ENCODE data around the gene AP2M1. TPM values are rescaled to one million over a fixed set of nuclear protein-coding genes. Genes with fewer than 3 reads are reported as not detected.

AP2M1 gene
- total RNA-seq, 3 donors from 2014 or later (not counting 1 experiment from before 2014, with no cell fraction given), result 157 to 188 (median 168) TPM

GRCh38 chr3:184211297-184211696, 36.6 kb downstream of the AP2M1 start:
- no peaks in the 10 kb centered on the region for H3K27me3 ChIP-seq (ENCODE audit: control insufficient read depth, insufficient read depth, low read length)
- no peaks in the 10 kb centered on the region for H3K9me3 ChIP-seq (ENCODE audit: control insufficient read depth, insufficient read depth, low read length)
- WGBS (ENCODE audit: insufficient coverage), result 88% methylated on average over 4 of the region's 5 CpGs
- intact Hi-C loops (cut with micrococcal nuclease), result no loop called here
- no peak overlapping the region for H3K4me3 ChIP-seq (ENCODE audit: low read length)
- H3K4me1 Mint-ChIP-seq, result no peaks in the 10 kb centered on the region
- H3K9me3 Mint-ChIP-seq, result no peaks in the 10 kb centered on the region
- H3K27ac ChIP-seq (ENCODE audit: low read length), result no peak overlapping the region
- no peaks in the 10 kb centered on the region for H3K4me1 ChIP-seq (ENCODE audit: control insufficient read depth, insufficient read depth, low read length)
- no peaks in the 10 kb centered on the region for H3K36me3 ChIP-seq (ENCODE audit: control insufficient read depth, insufficient read depth, low read length)
- ATAC-seq (no peak), DNase-seq (no peak)
- H3K27ac Mint-ChIP-seq, result no peak overlapping the region
- H3K4me3 Mint-ChIP-seq, result no peak overlapping the region
- TF ChIP-seq, protein P1, sequence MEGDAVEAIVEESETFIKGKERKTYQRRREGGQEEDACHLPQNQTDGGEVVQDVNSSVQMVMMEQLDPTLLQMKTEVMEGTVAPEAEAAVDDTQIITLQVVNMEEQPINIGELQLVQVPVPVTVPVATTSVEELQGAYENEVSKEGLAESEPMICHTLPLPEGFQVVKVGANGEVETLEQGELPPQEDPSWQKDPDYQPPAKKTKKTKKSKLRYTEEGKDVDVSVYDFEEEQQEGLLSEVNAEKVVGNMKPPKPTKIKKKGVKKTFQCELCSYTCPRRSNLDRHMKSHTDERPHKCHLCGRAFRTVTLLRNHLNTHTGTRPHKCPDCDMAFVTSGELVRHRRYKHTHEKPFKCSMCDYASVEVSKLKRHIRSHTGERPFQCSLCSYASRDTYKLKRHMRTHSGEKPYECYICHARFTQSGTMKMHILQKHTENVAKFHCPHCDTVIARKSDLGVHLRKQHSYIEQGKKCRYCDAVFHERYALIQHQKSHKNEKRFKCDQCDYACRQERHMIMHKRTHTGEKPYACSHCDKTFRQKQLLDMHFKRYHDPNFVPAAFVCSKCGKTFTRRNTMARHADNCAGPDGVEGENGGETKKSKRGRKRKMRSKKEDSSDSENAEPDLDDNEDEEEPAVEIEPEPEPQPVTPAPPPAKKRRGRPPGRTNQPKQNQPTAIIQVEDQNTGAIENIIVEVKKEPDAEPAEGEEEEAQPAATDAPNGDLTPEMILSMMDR (IDR thresholded peaks at IDR 0.05), result no peak
- H3K27me3 Mint-ChIP-seq (ENCODE audit: low read depth in 2 of 2), result peaks cover 12 to 17% of the 10 kb centered on the region in 2 donors
- H3K36me3 Mint-ChIP-seq, result no peaks in the 10 kb centered on the region

- H3K9me3 ChIP-seq (ENCODE audit: control insufficient read depth, insufficient read depth, low read length), result no peaks in the 10 kb centered on the region
- DNase-seq, result no peak
- no peaks in the 10 kb centered on the region for H3K4me1 Mint-ChIP-seq
- H3K27ac Mint-ChIP-seq, result no peak overlapping the region
- H3K4me3 ChIP-seq (ENCODE audit: low read length), result no peak overlapping the region
- 91% methylated on average over 5 of the region's 5 CpGs for WGBS (ENCODE audit: insufficient coverage)
- peaks cover 7 to 12% of the 10 kb centered on the region in 2 donors for H3K27me3 Mint-ChIP-seq (ENCODE audit: low read depth in 2 of 2)
- intact Hi-C loops (cut with micrococcal nuclease), result no loop called here
- no peak for ATAC-seq
- H3K36me3 ChIP-seq (ENCODE audit: control insufficient read depth, insufficient read depth, low read length), result no peaks in the 10 kb centered on the region
- H3K27ac ChIP-seq (ENCODE audit: low read length), result no peak overlapping the region
- TF ChIP-seq, protein P1 (IDR thresholded peaks at IDR 0.05), result no peak
- H3K4me1 ChIP-seq (ENCODE audit: control insufficient read depth, insufficient read depth, low read length), result no peaks in the 10 kb centered on the region
- H3K9me3 Mint-ChIP-seq, result no peaks in the 10 kb centered on the region
- no peaks in the 10 kb centered on the region for H3K36me3 Mint-ChIP-seq
- H3K27me3 ChIP-seq (ENCODE audit: control insufficient read depth, insufficient read depth, low read length), result no peaks in the 10 kb centered on the region
- H3K4me3 Mint-ChIP-seq, result no peak overlapping the region
These were observed 37.1 kb downstream of the AP2M1 start for GRCh38 chr3:184211718-184212117.

- no peaks in the 10 kb centered on the region for H3K9me3 Mint-ChIP-seq
- no peaks in the 10 kb centered on the region for H3K36me3 ChIP-seq (ENCODE audit: control insufficient read depth, insufficient read depth, low read length)
- H3K27me3 ChIP-seq (ENCODE audit: control insufficient read depth, insufficient read depth, low read length), result no peaks in the 10 kb centered on the region
- no peak overlapping the region for H3K27ac ChIP-seq (ENCODE audit: low read length)
- no peaks in the 10 kb centered on the region for H3K4me1 Mint-ChIP-seq
- no peak overlapping the region for H3K27ac Mint-ChIP-seq
- DNase-seq, result no peak
- no peaks in the 10 kb centered on the region for H3K4me1 ChIP-seq (ENCODE audit: control insufficient read depth, insufficient read depth, low read length)
- H3K9me3 ChIP-seq (ENCODE audit: control insufficient read depth, insufficient read depth, low read length), result no peaks in the 10 kb centered on the region
- ATAC-seq, result no peak
- H3K27me3 Mint-ChIP-seq (ENCODE audit: low read depth in 2 of 2), result peaks cover 7 to 15% of the 10 kb centered on the region in 2 donors
- TF ChIP-seq, protein P1 (IDR thresholded peaks at IDR 0.05), result no peak
- no peak overlapping the region for H3K4me3 Mint-ChIP-seq
- intact Hi-C loops (cut with micrococcal nuclease), result no loop called here
- 93% methylated on average over 1 of the region's 4 CpGs for WGBS (ENCODE audit: insufficient coverage)
- H3K36me3 Mint-ChIP-seq, result no peaks in the 10 kb centered on the region
- H3K4me3 ChIP-seq (ENCODE audit: low read length), result no peak overlapping the region
These were observed 44.2 kb downstream of the AP2M1 start for GRCh38 chr3:184218814-184219213.

DNA sequence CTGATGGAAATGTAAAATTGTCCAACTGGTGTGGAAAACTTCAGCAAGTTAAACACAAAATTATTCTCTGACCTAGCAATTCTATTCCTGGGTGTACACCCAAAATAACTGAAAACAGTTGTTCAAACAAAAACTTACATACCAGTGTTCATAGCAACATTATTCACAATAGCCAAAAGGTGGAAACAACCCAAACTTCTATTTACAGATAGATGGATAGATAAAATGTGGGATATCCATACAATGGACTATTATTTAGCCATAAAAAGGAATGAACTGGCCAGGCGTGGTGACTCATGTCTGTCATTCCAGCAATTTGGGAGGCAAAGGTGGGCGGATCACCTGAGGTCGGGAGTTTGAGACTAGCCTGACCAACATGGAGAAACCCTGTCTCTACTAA, 47.9 kb downstream of the AP2M1 start:
- ATAC-seq (no peak), DNase-seq (no peak)
- H3K27ac ChIP-seq (ENCODE audit: low read length), result no peak overlapping the region
- H3K36me3 ChIP-seq (ENCODE audit: control insufficient read depth, insufficient read depth, low read length), result no peaks in the 10 kb centered on the region
- intact Hi-C loops (cut with micrococcal nuclease), result no loop called here
- no peak overlapping the region for H3K4me3 Mint-ChIP-seq
- H3K27ac Mint-ChIP-seq, result no peak overlapping the region
- 78% methylated on average over 1 of the region's 3 CpGs for WGBS (ENCODE audit: insufficient coverage)
- no peaks in the 10 kb centered on the region for H3K9me3 Mint-ChIP-seq
- TF ChIP-seq, protein P1 (IDR thresholded peaks at IDR 0.05), result no peak
- H3K36me3 Mint-ChIP-seq, result no peaks in the 10 kb centered on the region
- peaks cover 18 to 27% of the 10 kb centered on the region in 2 donors for H3K27me3 Mint-ChIP-seq (ENCODE audit: low read depth in 2 of 2)
- H3K27me3 ChIP-seq (ENCODE audit: control insufficient read depth, insufficient read depth, low read length), result no peaks in the 10 kb centered on the region
- H3K4me1 Mint-ChIP-seq, result no peaks in the 10 kb centered on the region
- no peaks in the 10 kb centered on the region for H3K4me1 ChIP-seq (ENCODE audit: control insufficient read depth, insufficient read depth, low read length)
- H3K9me3 ChIP-seq (ENCODE audit: control insufficient read depth, insufficient read depth, low read length), result no peaks in the 10 kb centered on the region
- no peak overlapping the region for H3K4me3 ChIP-seq (ENCODE audit: low read length)

All from natural killer cell (primary cell).